Subcutaneous abdominal adipose tissue (tissue), 5 donors: ENCODE results near the gene B3GAT1.

Experiments used
- H3K27ac ChIP-seq: one replicate; pipeline ENCODE4 v1.7.0; 2013; ENCODE audit warnings: low read depth, mild to moderate bottlenecking, inconsistent platforms, low read length, moderate library complexity
- H3K27me3 ChIP-seq, 5 donors: one replicate each; pipeline ENCODE4 v1.7.0; 2013; ENCODE audit warnings: low read length in 5 of 5, inconsistent platforms in 1 of 5; ENCODE audit not compliant: control insufficient read depth in 5 of 5, insufficient read depth in 4 of 5
- H3K36me3 ChIP-seq, 5 donors: one replicate each; pipeline ENCODE4 v1.7.0; 2013; ENCODE audit warnings: low read length in 5 of 5; ENCODE audit not compliant: control insufficient read depth in 5 of 5, insufficient read depth in 5 of 5
- H3K4me1 ChIP-seq, 5 donors: one replicate each; pipeline ENCODE4 v1.7.0; 2013; ENCODE audit warnings: low read length in 5 of 5, mild to moderate bottlenecking in 3 of 5, moderate library complexity in 1 of 5; ENCODE audit not compliant: control insufficient read depth in 5 of 5, insufficient read depth in 5 of 5
- H3K4me3 ChIP-seq, 5 donors: one replicate each; pipeline ENCODE4 v1.7.0; 2013; ENCODE audit warnings: low read length in 5 of 5, low read depth in 1 of 5
- H3K9ac ChIP-seq, 5 donors: one replicate each; pipeline ENCODE4 v1.7.0; 2013; ENCODE audit warnings: low read length in 5 of 5, mild to moderate bottlenecking in 4 of 5, moderate library complexity in 3 of 5
- H3K9me3 ChIP-seq, 5 donors: one replicate each; pipeline ENCODE4 v1.7.0; 2013; ENCODE audit warnings: low read length in 5 of 5; ENCODE audit not compliant: control insufficient read depth in 5 of 5
- donor health status: healthy.
- donor health status: healthy.
- donor health status: healthy.
- donor health status: healthy.
- donor health status: healthy.

The B3GAT1 gene

GRCh38 chr11:134429106-134429505 lies 17.1 kb upstream of the B3GAT1 start:
- Histone ChIP-seq H3K36me3 (no peaks in the 10 kb centered on the region), H3K27me3 (peaks cover 3 to 21% (median 9%) of the 10 kb centered on the region in 5 donors), H3K4me1 (no peaks in the 10 kb centered on the region), H3K9ac (no peak overlapping the region), H3K27ac (no peak overlapping the region), H3K4me3 (no peak overlapping the region), H3K9me3 (no peaks in the 10 kb centered on the region)

GRCh38 chr11:134425816-134426536 lies 13.9 kb upstream of the B3GAT1 start:
- Histone ChIP-seq H3K4me3 (no peak overlapping the region), H3K27me3 (peaks cover 0 to 24% (median 8%) of the 10 kb centered on the region in 5 donors), H3K27ac (no peak overlapping the region), H3K36me3 (no peaks in the 10 kb centered on the region), H3K4me1 (no peaks in the 10 kb centered on the region), H3K9me3 (no peaks in the 10 kb centered on the region), H3K9ac (no peak overlapping the region)

- H3K4me3 ChIP-seq, result no peak overlapping the region
- peaks cover 0 to 24% (median 8%) of the 10 kb centered on the region in 5 donors for H3K27me3 ChIP-seq
- H3K27ac ChIP-seq, result no peak overlapping the region
- H3K36me3 ChIP-seq, result no peaks in the 10 kb centered on the region
- H3K4me1 ChIP-seq, result no peaks in the 10 kb centered on the region
- H3K9ac ChIP-seq, result no peak overlapping the region
- H3K9me3 ChIP-seq, result no peaks in the 10 kb centered on the region
These were observed 13.4 kb upstream of the B3GAT1 start for GRCh38 chr11:134425413-134425812.

- Histone ChIP-seq H3K9me3 (no peaks in the 10 kb centered on the region), H3K9ac (no peak overlapping the region), H3K27me3 (peaks cover 0 to 15% (median 3%) of the 10 kb centered on the region in 5 donors), H3K4me1 (no peaks in the 10 kb centered on the region), H3K4me3 (no peak overlapping the region), H3K27ac (no peak overlapping the region), H3K36me3 (no peaks in the 10 kb centered on the region)
These were observed 11.1 kb upstream of the B3GAT1 start for GRCh38 chr11:134423106-134423505.

- Histone ChIP-seq H3K27me3 (peaks cover 16 to 50% (median 22%) of the 10 kb centered on the region in 5 donors), H3K27ac (no peak overlapping the region)
These were observed 6.1 kb upstream of the B3GAT1 start for GRCh38 chr11:134417871-134418840.

GRCh38 chr11:134416726-134417125 lies 4.7 kb upstream of the B3GAT1 start:
- H3K36me3 ChIP-seq, result no peaks in the 10 kb centered on the region
- peaks cover 0 to 21% (median 2%) of the 10 kb centered on the region in 5 donors for H3K4me1 ChIP-seq
- H3K9ac ChIP-seq, result no peak overlapping the region
- H3K9me3 ChIP-seq, result no peaks in the 10 kb centered on the region
- no peak overlapping the region for H3K4me3 ChIP-seq
- no peak overlapping the region for H3K27ac ChIP-seq
- peaks cover 17 to 46% (median 29%) of the 10 kb centered on the region in 5 donors for H3K27me3 ChIP-seq

More at GRCh38 chr11:134417871-134418840, 6.1 kb upstream of the B3GAT1 start:
- H3K36me3 ChIP-seq, result no peaks in the 10 kb centered on the region
- H3K9ac ChIP-seq, result no peak overlapping the region
- H3K4me3 ChIP-seq, result no peak overlapping the region
- peaks cover 0 to 14% (median 2%) of the 10 kb centered on the region in 5 donors for H3K4me1 ChIP-seq
- no peaks in the 10 kb centered on the region for H3K9me3 ChIP-seq

- no peak overlapping the region for H3K9ac ChIP-seq
- H3K36me3 ChIP-seq, result no peaks in the 10 kb centered on the region
- peak overlapping the region in 1 of 5 donors; percentile 2 for H3K4me3 ChIP-seq
- H3K4me1 ChIP-seq, result peaks cover 1 to 31% (median 9%) of the 10 kb centered on the region in 5 donors
- H3K27ac ChIP-seq, result no peak overlapping the region
- H3K9me3 ChIP-seq, result no peaks in the 10 kb centered on the region
- peaks cover 31 to 60% (median 44%) of the 10 kb centered on the region in 5 donors for H3K27me3 ChIP-seq
These were observed 3.0 kb upstream of the B3GAT1 start for GRCh38 chr11:134414766-134415765.

GRCh38 chr11:134413826-134414731 lies 2.0 kb upstream of the B3GAT1 start:
- Histone ChIP-seq H3K27me3 (peaks cover 35 to 68% (median 54%) of the 10 kb centered on the region in 5 donors), H3K9ac (no peak overlapping the region), H3K27ac (no peak overlapping the region), H3K4me1 (peaks cover 1 to 31% (median 9%) of the 10 kb centered on the region in 5 donors), H3K36me3 (no peaks in the 10 kb centered on the region), H3K4me3 (peak overlapping the region in 1 of 5 donors; percentile 2), H3K9me3 (no peaks in the 10 kb centered on the region)
